GM18499 (cell line): ENCODE data around the gene TMEM108.

Experiments used
- ATAC-seq: cut with Tn5 transposase; IDR thresholded peaks from one replicate; pipeline ENCODE4 v1.9.1; 2021; ENCODE audit warnings: moderate number of reproducible peaks; ENCODE audit not compliant: insufficient read depth, unreplicated experiment

Gene TMEM108

GRCh38 chr3:133374708-133375402 is 336.7 kb downstream of the TMEM108 start:
- no peak for ATAC-seq

DNA sequence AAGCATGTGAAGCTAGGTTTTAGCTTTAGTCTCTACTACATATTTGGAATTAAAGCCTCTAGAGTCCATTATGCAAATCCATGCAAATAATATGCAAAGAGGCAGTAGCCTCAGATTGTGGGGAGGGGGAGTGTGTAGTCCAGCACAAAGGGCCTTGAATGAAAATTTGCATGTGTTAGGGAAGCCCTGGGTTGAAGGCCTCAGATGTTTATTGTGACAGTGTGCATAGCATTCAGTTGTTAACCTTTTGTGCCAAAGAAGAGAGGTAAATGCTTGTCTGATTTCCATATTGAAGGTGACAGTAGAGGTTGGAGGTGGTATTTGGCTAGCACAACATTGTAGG is 337.2 kb downstream of the TMEM108 start:
- no peak for ATAC-seq

DNA sequence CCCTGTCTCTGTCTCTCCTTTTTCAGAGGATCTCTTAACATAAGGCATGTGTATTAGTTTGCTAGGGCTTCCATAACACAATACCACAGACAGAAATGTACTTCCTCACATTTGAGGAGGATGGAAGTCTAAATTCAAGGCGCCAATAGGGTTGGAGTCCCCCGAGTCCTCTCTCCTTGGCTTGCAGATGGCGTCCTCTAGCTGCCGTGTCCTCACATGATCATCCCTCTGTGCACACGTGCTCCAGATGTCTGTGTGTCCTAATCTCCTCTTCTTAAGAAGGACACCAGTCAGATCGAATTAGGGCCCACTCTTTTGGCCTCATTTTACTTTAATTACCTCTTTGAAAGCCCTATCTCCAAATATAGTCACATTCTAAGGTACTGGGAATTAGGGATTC is 338.6 kb downstream of the TMEM108 start:
- ATAC-seq = no peak

DNA sequence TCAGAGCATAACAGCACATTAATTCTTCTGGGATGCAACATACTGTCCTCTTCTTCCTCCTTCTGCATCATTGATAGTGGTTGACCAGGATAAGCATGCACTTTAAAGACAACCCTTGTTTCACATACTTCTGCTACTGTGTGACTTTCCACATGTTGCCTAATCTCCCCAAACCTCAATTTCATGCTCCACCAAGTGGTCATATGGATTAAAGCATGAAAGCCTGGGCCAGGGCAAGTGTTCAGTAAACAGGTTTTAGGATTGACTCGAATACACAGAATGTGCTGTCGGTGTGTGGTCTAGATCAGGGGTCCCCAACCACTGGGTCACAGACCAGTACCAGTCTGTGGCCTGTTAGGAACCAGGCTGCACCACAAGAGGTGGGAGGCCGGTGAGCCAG is 339.2 kb downstream of the TMEM108 start:
- ATAC-seq = no peak

DNA sequence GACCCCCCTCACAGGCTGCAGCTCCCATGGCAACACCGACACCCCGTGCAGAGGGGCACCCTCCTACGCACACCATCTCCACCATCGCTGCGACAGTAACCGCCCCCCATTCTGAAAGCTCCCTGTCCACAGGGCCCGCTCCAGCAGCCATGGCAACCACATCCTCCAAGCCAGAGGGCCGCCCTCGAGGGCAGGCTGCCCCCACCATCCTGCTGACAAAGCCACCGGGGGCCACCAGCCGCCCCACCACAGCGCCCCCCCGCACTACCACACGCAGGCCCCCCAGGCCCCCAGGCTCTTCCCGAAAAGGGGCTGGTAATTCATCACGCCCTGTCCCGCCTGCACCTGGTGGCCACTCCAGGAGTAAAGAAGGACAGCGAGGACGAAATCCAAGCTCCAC is 341.7 kb downstream of the TMEM108 start:
- no peak for ATAC-seq

DNA sequence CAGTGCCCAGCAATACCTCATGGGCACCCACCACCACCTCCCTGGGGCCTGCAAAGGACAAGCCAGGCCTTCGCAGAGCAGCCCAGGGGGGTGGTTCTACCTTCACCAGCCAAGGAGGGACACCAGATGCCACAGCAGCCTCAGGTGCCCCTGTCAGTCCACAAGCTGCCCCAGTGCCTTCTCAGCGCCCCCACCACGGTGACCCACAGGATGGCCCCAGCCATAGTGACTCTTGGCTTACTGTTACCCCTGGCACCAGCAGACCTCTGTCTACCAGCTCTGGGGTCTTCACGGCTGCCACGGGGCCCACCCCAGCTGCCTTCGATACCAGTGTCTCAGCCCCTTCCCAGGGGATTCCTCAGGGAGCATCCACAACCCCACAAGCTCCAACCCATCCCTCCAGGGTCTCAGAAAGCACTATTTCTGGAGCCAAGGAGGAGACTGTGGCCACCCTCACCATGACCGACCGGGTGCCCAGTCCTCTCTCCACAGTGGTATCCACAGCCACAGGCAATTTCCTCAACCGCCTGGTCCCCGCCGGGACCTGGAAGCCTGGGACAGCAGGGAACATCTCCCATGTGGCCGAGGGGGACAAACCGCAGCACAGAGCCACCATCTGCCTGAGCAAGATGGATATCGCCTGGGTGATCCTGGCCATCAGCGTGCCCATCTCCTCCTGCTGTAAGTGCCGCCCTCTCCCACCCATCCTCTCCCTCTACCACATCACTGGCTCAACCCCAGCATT is 342.5 kb downstream of the TMEM108 start:
- ATAC-seq = no peak

- ATAC-seq = no peak
These were observed 343.3 kb downstream of the TMEM108 start for GRCh38 chr3:133381346-133382109.

- no peak for ATAC-seq
These were observed 345.0 kb downstream of the TMEM108 start for GRCh38 chr3:133383175-133383574.

GRCh38 chr3:133383741-133384140 is 345.6 kb downstream of the TMEM108 start:
- ATAC-seq = no peak

DNA sequence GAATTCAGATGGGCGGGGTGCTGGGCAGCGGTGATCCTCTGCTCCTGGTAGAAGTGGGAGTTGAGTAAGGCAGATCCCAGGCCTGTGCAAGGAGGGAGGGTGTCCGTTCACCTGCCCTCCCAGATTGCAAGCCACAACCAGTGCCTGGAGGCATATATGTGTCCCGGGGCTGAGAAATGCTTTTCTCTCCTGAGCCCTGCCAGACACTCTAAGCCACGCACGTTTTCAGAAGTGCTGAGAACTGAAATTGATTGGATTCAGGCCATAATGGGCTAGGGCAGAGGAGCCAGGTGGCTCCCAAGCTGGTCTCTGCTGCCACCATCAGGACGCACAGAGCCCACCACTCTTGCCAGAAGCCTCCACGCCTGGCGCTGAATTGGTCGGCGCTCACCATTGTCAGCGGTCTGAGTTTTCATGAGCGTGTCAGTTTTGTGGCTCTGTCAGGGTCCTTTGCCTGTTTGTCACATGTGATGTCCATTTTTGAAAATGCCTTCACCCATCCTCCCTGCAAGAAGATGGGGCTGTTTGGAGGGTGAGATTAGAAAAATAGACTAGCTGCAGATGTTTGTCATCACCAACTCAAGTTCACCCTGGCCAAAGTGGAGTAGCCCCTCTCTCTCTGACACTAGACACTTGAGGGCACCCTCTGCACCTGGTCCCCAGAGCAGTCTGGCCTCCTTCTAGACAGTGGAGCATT is 346.3 kb downstream of the TMEM108 start:
- ATAC-seq = no peak

GRCh38 chr3:133386876-133387275 is 348.7 kb downstream of the TMEM108 start:
- ATAC-seq = no peak

- no peak for ATAC-seq
These were observed 349.1 kb downstream of the TMEM108 start for GRCh38 chr3:133387341-133387740.

DNA sequence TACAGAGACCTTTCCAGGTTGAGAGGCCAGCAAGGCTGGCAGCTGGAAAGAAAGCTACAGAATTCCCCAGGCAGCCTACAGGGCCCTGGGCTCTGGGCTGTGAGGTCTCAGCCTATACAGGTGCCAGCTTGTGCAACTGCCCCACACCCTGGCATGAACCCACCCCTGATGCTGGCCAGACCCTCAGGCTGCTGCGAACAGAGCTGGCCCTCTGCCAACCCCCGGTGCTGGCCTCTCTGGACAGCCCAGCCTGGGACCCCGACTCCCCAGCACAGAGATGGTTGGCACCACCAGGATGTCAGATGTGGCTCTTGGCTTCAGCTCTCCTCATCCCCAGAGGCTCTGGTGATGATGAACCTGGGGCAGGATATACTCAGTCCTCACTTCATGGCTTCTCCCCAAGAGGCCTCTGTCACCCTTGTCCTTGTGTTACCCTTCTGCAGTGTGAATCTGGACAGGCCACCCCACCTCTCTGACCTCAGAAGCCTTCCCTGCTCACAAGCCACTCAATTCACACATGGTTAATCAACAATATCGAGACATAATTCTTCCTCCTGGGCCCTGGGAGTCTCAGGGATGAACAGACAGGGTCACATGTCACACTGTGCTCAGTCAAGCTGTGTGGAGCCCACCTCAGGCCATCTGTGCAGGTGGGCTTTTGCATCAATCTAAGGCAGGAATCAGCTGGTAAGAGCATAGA is 350.7 kb downstream of the TMEM108 start:
- ATAC-seq = no peak

GRCh38 chr3:133390715-133391114 is 352.5 kb downstream of the TMEM108 start:
- no peak for ATAC-seq

- no peak for ATAC-seq
These were observed 355.0 kb downstream of the TMEM108 start for GRCh38 chr3:133393204-133393603.

GRCh38 chr3:133393691-133394474 is 355.7 kb downstream of the TMEM108 start:
- ATAC-seq = no peak

- ATAC-seq = no peak
These were observed 356.5 kb downstream of the TMEM108 start for GRCh38 chr3:133394561-133395311.

DNA sequence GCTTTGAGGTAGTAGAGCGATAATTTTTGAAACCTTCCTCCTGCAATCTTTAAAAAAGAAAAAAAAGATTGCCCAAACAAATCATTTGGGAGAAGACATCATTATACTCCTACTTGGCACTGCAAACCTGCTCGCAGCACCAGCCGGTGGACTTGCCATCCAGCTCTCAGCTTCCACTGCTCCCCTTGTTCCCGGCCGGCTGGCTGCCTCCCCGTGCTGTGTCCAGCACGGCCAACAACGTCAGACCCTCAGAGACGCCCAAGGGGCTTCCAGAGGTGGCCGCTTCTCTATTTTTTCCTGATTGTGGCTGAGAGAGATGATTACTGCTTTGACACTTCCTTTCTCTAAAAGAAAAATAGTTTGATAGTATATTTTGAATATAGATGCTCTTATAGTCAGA is 358.7 kb downstream of the TMEM108 start:
- no peak for ATAC-seq
